ENCODE results near the gene KIDINS220.

The KIDINS220 gene

GRCh38 chr2:8850845-8851487 lies 13.6 kb upstream of the KIDINS220 start:
- Histone ChIP-seq H3K9me3 (ENCODE audit: control insufficient read depth, low read depth, low read length) (no peaks in the 10 kb centered on the region), H3K27ac (ENCODE audit: low read length) (no peak overlapping the region), H3K4me1 (ENCODE audit: control insufficient read depth, low read depth, low read length) (no peaks in the 10 kb centered on the region), H3K9ac (ENCODE audit: low read length) (no peak overlapping the region), H3K4me3 (ENCODE audit: low read length) (no peak overlapping the region), H3K36me3 (ENCODE audit: control insufficient read depth, low read depth, low read length) (no peaks in the 10 kb centered on the region), H3K27me3 (ENCODE audit: control insufficient read depth, insufficient read depth, low read length) (no peaks in the 10 kb centered on the region)

DNA sequence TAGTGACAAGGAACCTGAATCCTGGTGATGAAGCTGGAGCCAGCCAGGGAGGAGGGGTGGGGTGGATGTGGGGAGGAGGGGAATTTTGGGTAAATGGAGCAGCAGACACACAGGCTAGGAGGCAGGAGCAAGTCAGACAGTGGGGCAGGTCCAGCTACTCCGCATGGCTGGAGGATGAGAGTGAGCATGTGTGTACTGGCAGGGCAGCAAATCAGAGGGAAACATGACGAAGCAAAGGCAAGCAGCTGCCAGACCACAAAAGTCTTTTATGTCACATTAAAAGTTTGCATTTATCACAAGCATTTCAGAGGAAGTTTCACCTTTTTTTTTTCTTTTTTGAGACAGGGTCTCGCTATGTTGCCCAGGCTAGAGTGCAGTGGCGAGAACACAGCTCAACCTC lies 11.9 kb upstream of the KIDINS220 start:
- H3K9me3 ChIP-seq (ENCODE audit: control insufficient read depth, low read depth, low read length), result no peaks in the 10 kb centered on the region
- H3K4me3 ChIP-seq (ENCODE audit: low read length), result no peak overlapping the region
- no peak overlapping the region for H3K9ac ChIP-seq (ENCODE audit: low read length)
- H3K27ac ChIP-seq (ENCODE audit: low read length), result no peak overlapping the region
- H3K4me1 ChIP-seq (ENCODE audit: control insufficient read depth, low read depth, low read length), result no peaks in the 10 kb centered on the region
- no peaks in the 10 kb centered on the region for H3K36me3 ChIP-seq (ENCODE audit: control insufficient read depth, low read depth, low read length)
- no peaks in the 10 kb centered on the region for H3K27me3 ChIP-seq (ENCODE audit: control insufficient read depth, insufficient read depth, low read length)

DNA sequence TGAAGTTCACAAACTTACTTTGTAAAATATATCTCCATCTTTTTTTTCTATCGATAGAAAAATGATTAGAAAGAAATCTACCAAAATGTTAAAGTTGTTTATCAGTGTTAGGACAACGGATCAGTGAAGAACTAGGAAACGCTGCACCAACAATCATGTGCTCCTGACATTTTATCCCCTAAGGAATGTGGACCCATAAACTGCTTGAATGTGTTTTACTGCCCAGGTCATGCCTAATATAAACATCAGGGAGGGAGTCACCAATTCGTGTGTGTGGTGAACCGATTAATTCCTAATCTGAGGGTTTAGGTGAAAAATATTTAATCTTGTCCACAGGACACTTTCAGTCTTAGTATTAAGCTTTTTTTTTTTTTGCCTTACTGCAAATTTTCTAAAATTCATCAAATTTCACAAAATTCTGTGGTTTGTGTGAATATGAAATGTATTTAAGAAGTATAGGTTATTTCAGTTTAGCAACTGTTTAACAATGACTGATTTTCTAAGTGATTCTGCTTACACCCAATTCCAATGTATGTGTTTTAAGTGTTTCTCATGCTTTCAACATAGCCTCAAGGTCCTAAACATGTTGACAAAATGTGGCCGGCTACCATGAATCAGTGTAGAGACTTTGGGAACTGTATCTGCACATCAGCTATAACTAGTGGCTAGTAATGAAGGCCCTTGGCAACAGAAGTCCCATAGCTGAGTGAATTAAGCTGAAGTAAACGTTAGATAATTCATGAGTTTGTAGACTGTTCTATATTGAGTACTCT lies 11.1 kb upstream of the KIDINS220 start:
- H3K27me3 ChIP-seq (ENCODE audit: control insufficient read depth, insufficient read depth, low read length), result no peaks in the 10 kb centered on the region
- no peaks in the 10 kb centered on the region for H3K4me1 ChIP-seq (ENCODE audit: control insufficient read depth, low read depth, low read length)
- H3K4me3 ChIP-seq (ENCODE audit: low read length), result no peak overlapping the region
- H3K9ac ChIP-seq (ENCODE audit: low read length), result no peak overlapping the region
- H3K9me3 ChIP-seq (ENCODE audit: control insufficient read depth, low read depth, low read length), result no peaks in the 10 kb centered on the region
- H3K27ac ChIP-seq (ENCODE audit: low read length), result no peak overlapping the region
- H3K36me3 ChIP-seq (ENCODE audit: control insufficient read depth, low read depth, low read length), result no peaks in the 10 kb centered on the region

- no peaks in the 10 kb centered on the region for H3K4me1 ChIP-seq (ENCODE audit: control insufficient read depth, low read depth, low read length)
- no peaks in the 10 kb centered on the region for H3K36me3 ChIP-seq (ENCODE audit: control insufficient read depth, low read depth, low read length)
- no peak overlapping the region for H3K4me3 ChIP-seq (ENCODE audit: low read length)
- no peak overlapping the region for H3K9ac ChIP-seq (ENCODE audit: low read length)
- no peaks in the 10 kb centered on the region for H3K9me3 ChIP-seq (ENCODE audit: control insufficient read depth, low read depth, low read length)
- H3K27ac ChIP-seq (ENCODE audit: low read length), result no peak overlapping the region
- no peaks in the 10 kb centered on the region for H3K27me3 ChIP-seq (ENCODE audit: control insufficient read depth, insufficient read depth, low read length)
Measured at GRCh38 chr2:8847400-8847799, 10.0 kb upstream of the KIDINS220 start.

- Histone ChIP-seq H3K27ac (ENCODE audit: low read length) (no peak overlapping the region), H3K4me1 (ENCODE audit: control insufficient read depth, low read depth, low read length) (no peaks in the 10 kb centered on the region), H3K27me3 (ENCODE audit: control insufficient read depth, insufficient read depth, low read length) (no peaks in the 10 kb centered on the region), H3K9ac (ENCODE audit: low read length) (no peak overlapping the region), H3K4me3 (ENCODE audit: low read length) (no peak overlapping the region), H3K9me3 (ENCODE audit: control insufficient read depth, low read depth, low read length) (no peaks in the 10 kb centered on the region), H3K36me3 (ENCODE audit: control insufficient read depth, low read depth, low read length) (no peaks in the 10 kb centered on the region)
Measured at GRCh38 chr2:8841932-8842331, 4.5 kb upstream of the KIDINS220 start.

GRCh38 chr2:8840475-8841091 lies 3.2 kb upstream of the KIDINS220 start:
- Histone ChIP-seq H3K36me3 (ENCODE audit: control insufficient read depth, low read depth, low read length) (no peaks in the 10 kb centered on the region), H3K27ac (ENCODE audit: low read length) (no peak overlapping the region), H3K9ac (ENCODE audit: low read length) (no peak overlapping the region), H3K4me3 (ENCODE audit: low read length) (no peak overlapping the region), H3K9me3 (ENCODE audit: control insufficient read depth, low read depth, low read length) (no peaks in the 10 kb centered on the region), H3K4me1 (ENCODE audit: control insufficient read depth, low read depth, low read length) (no peaks in the 10 kb centered on the region), H3K27me3 (ENCODE audit: control insufficient read depth, insufficient read depth, low read length) (no peaks in the 10 kb centered on the region)

- Histone ChIP-seq H3K27ac (ENCODE audit: low read length) (no peak overlapping the region), H3K27me3 (ENCODE audit: control insufficient read depth, insufficient read depth, low read length) (no peaks in the 10 kb centered on the region), H3K4me3 (ENCODE audit: low read length) (no peak overlapping the region), H3K9ac (ENCODE audit: low read length) (no peak overlapping the region), H3K4me1 (ENCODE audit: control insufficient read depth, low read depth, low read length) (no peaks in the 10 kb centered on the region), H3K9me3 (ENCODE audit: control insufficient read depth, low read depth, low read length) (no peaks in the 10 kb centered on the region), H3K36me3 (ENCODE audit: control insufficient read depth, low read depth, low read length) (no peaks in the 10 kb centered on the region)
Measured at GRCh38 chr2:8839189-8839965, 2.0 kb upstream of the KIDINS220 start.

DNA sequence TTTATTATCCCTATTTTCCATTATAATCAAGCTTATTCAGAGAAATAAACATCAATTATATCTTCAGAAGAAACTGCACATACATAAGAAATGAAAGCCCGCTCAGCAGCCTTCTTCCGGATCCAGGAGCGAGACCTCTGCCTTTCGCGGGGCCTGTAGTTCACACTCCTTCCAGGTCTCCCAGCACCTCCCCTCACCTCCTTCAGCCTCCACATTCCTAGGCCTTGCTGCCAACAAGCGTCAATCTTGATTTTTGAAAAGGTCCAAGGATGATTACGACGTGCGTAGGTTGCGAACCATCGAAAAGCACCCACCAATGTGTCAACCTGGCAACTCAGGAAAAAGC lies 355 bp upstream of the KIDINS220 start:
- no peak overlapping the region for H3K9ac ChIP-seq (ENCODE audit: low read length)
- H3K27ac ChIP-seq (ENCODE audit: low read length), result no peak overlapping the region
- no peaks in the 10 kb centered on the region for H3K9me3 ChIP-seq (ENCODE audit: control insufficient read depth, low read depth, low read length)
- H3K27me3 ChIP-seq (ENCODE audit: control insufficient read depth, insufficient read depth, low read length), result no peaks in the 10 kb centered on the region
- H3K4me1 ChIP-seq (ENCODE audit: control insufficient read depth, low read depth, low read length), result no peaks in the 10 kb centered on the region
- H3K36me3 ChIP-seq (ENCODE audit: control insufficient read depth, low read depth, low read length), result no peaks in the 10 kb centered on the region
- H3K4me3 ChIP-seq (ENCODE audit: low read length), result peak overlapping the region; percentile 90

- Histone ChIP-seq H3K4me3 (ENCODE audit: low read length) (no peak overlapping the region), H3K27me3 (ENCODE audit: control insufficient read depth, insufficient read depth, low read length) (no peaks in the 10 kb centered on the region), H3K27ac (ENCODE audit: low read length) (no peak overlapping the region), H3K36me3 (ENCODE audit: control insufficient read depth, low read depth, low read length) (no peaks in the 10 kb centered on the region), H3K9me3 (ENCODE audit: control insufficient read depth, low read depth, low read length) (no peaks in the 10 kb centered on the region), H3K4me1 (ENCODE audit: control insufficient read depth, low read depth, low read length) (no peaks in the 10 kb centered on the region), H3K9ac (ENCODE audit: low read length) (no peak overlapping the region)
Measured at GRCh38 chr2:8835279-8835678, 2.1 kb downstream of the KIDINS220 start.

DNA sequence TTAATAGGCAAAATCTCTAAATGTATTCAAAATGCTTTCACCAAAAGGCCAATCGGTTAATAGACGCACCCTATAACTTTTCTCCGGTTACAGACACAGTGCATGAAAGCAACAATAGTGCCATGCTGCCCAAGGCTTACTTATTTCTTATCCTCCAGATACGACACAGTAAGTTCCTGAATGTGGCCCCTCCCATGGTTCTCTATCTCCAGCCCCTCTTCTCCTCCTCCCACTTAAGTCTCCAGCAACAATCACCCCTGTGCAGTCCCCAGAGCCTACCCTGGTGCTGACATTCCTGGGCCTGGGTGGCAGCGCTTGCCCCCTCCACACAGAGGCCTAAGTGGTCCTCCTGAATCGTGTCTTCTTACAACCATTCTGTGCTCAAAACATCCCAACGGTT lies 3.6 kb downstream of the KIDINS220 start:
- no peak overlapping the region for H3K27ac ChIP-seq (ENCODE audit: low read length)

GRCh38 chr2:8831516-8831915 lies 5.9 kb downstream of the KIDINS220 start:
- no peak overlapping the region for H3K9ac ChIP-seq (ENCODE audit: low read length)
- no peaks in the 10 kb centered on the region for H3K36me3 ChIP-seq (ENCODE audit: control insufficient read depth, low read depth, low read length)
- H3K9me3 ChIP-seq (ENCODE audit: control insufficient read depth, low read depth, low read length), result no peaks in the 10 kb centered on the region
- no peak overlapping the region for H3K27ac ChIP-seq (ENCODE audit: low read length)
- no peak overlapping the region for H3K4me3 ChIP-seq (ENCODE audit: low read length)
- H3K27me3 ChIP-seq (ENCODE audit: control insufficient read depth, insufficient read depth, low read length), result no peaks in the 10 kb centered on the region
- no peaks in the 10 kb centered on the region for H3K4me1 ChIP-seq (ENCODE audit: control insufficient read depth, low read depth, low read length)

More for the DNA sequence above, 3.6 kb downstream of the KIDINS220 start:
- H3K9me3 ChIP-seq (ENCODE audit: control insufficient read depth, low read depth, low read length), result no peaks in the 10 kb centered on the region
- no peak overlapping the region for H3K9ac ChIP-seq (ENCODE audit: low read length)
- H3K4me3 ChIP-seq (ENCODE audit: low read length), result no peak overlapping the region
- H3K36me3 ChIP-seq (ENCODE audit: control insufficient read depth, low read depth, low read length), result no peaks in the 10 kb centered on the region
- no peaks in the 10 kb centered on the region for H3K4me1 ChIP-seq (ENCODE audit: control insufficient read depth, low read depth, low read length)
- H3K27me3 ChIP-seq (ENCODE audit: control insufficient read depth, insufficient read depth, low read length), result no peaks in the 10 kb centered on the region
